Measurements from ENCODE around the gene ASB9.

ASB9 gene

GRCh38 chrX:15194146-15194545 lies 75.7 kb downstream of the ASB9 start:
- no peak for DNase-seq
- H3K4me1 ChIP-seq (ENCODE audit: low read length) = no peaks in the 10 kb centered on the region
- H3K27me3 ChIP-seq (replicated peaks; ENCODE audit: insufficient read depth, low read length) = no peaks in the 10 kb centered on the region
- no peak overlapping the region for H3K4me3 ChIP-seq (ENCODE audit: low read length)
- no peaks in the 10 kb centered on the region for H3F3A ChIP-seq (ENCODE audit: insufficient read depth, low read length)
- no peak overlapping the region for H3K4me2 ChIP-seq (ENCODE audit: low read depth, low read length)
- no peak overlapping the region for H3K27ac ChIP-seq (ENCODE audit: low read length)
- H3K9me2 ChIP-seq (replicated peaks; ENCODE audit: insufficient read depth, low read length) = no peaks in the 10 kb centered on the region
- TF ChIP-seq EZH2 (optimal IDR thresholded peaks at IDR 0.05; ENCODE audit: low read depth, low read length) (no peak), CTCF (IDR thresholded peaks at IDR 0.05; ENCODE audit: low read length) (no peak), EZH2phosphoT487 (IDR thresholded peaks at IDR 0.05; ENCODE audit: low read length) (no peak)
- no peaks in the 10 kb centered on the region for H4K20me1 ChIP-seq (ENCODE audit: insufficient read depth, low read length)
- no peak overlapping the region for H2AFZ ChIP-seq (ENCODE audit: low read length)
- no peaks in the 10 kb centered on the region for H3K36me3 ChIP-seq (replicated peaks; ENCODE audit: insufficient read depth, low read length)
- H3K9me3 ChIP-seq (replicated peaks; ENCODE audit: insufficient read depth, low read length) = no peaks in the 10 kb centered on the region
- no peaks in the 10 kb centered on the region for H3K79me2 ChIP-seq (ENCODE audit: low read length)
- no peak overlapping the region for H3K9ac ChIP-seq (ENCODE audit: low read length)

Data from MM.1S (cell line).